Stimulated activated CD4-positive, alpha-beta T cell treated with anti-CD3 and anti-CD28 coated beads, TNF-alpha, amount 100 ng/mL, for 48 hours (primary cell): ENCODE measurements around the gene ZNF408.

Source experiments
- DNase-seq, 3 donors: peaks; one replicate each; pipeline ENCODE4 v3.0.0-alpha.2; 2020; ENCODE audit warnings: low read depth in 3 of 3

The ZNF408 gene

DNA sequence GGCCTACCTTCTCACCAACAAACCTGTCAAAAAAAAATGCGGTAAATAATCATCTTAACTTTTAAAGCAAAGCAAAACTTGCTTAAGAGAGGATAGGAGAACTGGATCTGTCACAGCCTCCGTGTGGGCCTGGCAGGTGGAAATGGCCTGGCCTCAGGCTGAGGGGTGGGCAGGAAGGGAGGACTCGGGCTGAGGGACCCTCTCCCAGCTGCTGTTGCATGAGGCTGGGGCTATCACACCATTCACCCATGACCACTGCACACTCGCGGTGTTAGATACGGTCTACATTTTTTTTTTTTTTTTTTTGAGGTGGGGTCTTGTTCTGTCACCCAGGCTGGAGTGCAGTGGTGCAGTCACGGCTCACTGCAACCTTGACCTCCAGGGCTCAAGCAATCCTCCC is 24.9 kb upstream of the ZNF408 start:
- DNase-seq = no peak

DNA sequence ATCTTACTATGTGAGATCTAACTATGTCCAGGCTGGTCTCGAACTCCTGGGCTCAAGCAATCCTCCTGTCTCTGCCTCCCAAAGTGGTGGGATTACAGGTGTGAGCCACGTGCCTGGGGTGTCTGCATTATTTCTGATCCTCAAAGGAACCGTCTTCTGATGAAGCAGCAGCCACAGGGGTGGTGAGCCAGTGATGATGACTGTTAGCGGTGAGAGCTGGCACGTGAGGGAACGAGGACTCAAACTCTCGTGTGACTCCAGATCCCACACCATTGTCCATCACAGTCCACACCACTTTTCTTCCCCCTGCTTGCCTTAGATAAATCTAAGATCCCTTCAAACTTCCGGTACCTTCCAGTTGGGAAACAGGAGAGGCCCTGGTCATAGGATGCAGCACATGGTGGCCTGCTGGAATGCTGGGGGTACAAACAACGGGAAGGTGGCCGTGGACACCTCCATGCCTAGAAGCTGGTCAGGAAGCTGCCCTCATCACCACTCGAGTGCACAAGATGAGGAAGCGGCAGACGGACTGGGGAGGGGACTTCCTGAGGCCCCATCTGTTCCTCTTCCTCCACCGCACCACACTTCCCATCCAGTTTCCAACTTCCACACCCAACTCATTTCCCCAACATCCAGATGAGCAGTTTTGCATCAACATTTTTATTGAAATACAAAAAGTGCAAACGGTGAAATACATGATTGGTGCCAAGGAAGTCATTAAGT is 24.2 kb upstream of the ZNF408 start:
- DNase-seq = no peak

DNA sequence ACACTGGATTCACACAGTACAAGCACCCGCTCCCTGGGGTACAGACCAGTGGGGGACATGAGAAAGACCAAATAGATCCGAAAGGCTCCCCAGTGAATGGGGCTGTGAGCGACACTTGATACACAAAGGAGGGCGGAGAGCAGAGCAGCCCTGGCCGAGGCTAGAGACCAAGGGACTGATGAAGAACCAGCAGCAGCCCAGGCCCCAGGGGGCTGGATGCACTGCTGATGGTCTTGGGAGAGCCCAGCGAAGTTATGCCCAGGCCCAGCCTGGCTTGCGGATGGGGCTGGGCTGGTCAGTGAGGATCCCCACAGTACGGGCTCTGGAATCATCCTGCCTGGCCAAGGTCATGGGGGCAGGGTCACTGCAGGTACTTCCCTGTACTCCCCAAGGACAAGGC is 23.7 kb upstream of the ZNF408 start:
- DNase-seq = no peak

DNA sequence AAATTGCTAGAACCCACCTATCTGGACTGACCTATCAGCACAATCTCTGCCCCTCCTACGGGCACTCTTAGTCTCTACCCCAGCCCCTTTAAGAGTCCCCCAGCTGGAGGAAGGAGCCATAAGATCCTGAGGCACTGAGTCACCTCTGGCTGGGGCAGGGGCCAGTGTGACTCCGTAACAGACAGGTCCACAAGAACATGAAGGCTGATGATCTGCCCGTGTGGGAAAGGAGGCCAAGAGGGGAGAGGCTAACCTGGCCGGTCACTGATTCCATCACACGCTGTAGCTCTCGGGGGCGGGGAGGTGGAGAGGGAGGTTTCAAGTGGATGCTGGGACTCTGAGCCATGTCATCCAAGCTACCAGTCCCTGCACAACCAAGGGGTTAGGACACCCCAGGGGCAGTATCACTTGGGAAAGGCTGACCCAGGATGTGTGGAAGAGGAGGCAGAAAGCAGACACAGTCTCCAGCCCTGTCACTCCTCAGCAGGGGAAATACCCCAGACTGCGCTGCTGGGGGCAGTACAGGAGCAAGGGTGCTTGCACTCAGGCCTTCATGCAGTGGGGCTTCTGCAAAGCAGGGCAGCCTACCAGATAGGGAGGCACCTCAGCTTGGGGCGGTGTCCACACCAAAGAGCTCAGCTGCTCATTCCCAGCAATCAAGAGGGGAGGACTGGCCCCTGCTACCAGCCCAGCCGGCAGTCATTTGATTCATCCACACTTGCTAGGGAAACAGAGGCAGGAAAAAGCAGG is 22.7 kb upstream of the ZNF408 start:
- no peak for DNase-seq

DNA sequence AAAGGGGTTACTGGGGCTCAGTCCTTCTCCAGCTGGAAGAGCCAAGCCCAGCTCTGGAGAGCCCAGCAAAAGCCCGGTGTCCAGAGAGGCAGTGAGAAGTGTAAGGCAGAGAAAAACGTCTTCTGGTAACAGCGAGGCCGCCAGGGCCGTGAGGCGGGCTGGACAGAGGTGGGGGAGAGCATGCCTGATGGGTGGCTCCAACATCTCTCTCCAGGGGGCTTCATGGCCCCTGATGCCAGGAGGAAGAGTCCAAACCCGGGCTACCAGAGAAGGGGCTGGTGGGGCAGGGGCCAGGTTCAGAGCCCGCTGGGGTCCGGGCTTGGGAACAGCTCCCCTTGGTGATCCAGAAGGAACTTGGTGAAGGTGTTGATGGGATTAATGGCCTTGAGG is 22.1 kb upstream of the ZNF408 start:
- DNase-seq = no peak

DNA sequence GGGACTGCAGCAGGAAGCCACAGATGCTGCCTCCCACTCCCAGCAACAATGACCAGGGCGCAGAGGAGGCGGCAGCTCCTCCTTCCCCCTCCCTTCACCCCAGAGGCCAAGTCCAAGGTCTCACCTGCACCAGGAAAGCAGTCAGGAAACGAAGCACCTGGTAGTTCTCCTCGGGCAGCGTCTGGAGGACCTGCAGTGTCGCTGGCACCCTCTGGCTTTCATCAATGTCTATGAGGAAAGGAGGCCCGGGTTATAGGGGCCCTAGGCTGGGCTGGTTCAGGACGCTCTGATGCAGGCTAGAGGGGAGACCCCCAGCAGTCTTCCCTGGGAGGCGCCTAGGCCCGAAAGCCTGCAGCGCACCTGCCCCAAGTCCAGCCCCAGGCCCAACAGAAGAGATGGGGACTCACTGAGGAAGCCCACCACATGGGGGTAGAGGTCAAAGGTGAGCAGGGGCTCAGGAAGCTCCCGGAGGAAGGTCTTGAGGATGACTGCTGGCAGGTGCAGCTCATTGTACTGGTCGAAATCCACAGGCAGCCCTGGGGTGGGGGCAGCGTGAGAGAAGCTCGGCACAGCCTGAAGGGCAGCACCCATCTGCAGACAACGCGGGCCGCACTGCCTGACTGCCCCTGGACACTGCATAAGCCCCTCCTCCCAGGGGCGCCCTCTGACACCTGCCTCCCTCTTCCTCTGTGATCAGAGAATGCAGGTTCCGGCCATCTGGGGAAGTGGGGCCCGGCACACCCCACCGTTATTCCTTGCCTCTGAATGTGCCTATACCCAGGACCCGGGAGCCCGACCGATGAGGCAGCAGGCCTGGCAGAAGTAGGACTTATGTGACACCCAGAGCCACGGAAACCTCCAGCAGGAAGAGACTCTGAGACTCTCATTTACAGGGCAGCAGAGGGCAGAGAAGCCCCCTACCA is 21.3 kb upstream of the ZNF408 start:
- DNase-seq = no peak

DNA sequence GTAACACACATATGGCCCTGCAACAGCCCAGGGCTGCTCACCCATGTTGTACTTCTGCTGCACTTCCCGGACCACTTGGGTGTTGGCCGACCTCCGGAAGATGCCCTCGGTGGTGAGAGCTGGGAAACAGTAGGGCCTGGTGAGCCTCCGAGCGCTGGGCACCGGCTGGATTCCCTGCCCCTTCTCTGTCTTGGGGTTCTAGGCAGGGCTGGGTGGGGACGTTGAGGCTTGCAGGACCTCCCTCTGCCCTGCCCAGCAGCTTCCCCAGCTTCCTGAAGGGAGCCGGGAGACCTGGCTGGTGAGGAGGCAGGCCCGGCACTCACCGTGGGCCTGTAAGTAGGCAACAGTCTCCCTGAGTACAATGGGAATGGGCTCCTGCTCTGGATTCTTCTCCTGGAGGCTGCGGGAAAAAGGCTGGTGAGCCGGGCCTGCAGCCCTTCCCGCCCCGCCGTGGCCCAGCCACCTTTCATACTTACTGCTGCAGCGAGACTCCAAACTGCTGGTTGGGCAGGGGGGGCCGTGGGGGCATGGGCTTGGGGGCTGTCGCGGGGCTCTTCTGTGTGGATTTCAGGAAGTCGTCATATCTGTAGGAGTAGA is 20.6 kb upstream of the ZNF408 start:
- DNase-seq = no peak

DNA sequence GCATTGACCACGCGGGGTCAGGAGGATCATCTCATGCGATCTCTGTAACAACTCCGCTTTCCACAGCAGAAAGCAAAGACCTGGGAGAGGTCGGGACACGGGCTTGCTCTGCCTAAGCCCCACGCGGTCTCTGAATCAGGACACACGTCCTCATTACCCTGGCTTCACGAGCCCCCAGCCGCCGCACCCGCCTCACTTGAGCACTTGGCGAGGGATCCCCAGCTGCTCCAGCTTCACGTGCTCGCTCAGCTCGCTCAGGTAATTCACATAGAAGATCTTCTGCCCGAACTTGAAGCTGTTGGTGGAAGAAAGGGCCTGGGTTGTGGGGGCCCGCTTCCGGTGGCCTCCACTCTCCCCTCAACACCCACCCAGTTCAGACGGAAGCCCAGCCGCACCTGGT is 20.0 kb upstream of the ZNF408 start:
- no peak for DNase-seq

DNA sequence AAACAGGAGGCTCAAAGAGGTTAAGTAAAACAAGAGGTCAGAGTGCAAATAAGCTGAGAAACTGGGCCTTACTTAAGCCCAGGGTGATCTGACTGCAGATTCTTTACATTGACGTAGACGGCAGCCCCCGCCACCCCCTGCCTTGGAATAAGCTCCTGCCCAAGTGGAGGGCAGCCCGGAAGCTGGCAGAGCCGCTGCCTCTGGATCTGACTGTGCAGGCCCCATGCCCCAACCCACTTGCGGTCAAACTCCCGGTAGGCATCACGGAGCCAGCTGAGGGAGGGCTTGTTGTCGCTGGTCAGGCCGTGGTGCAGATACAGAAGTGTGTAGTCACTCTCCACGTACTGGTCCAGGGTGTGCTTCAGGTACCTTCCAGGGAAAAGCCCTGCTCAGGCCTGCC is 19.0 kb upstream of the ZNF408 start:
- DNase-seq = no peak

DNA sequence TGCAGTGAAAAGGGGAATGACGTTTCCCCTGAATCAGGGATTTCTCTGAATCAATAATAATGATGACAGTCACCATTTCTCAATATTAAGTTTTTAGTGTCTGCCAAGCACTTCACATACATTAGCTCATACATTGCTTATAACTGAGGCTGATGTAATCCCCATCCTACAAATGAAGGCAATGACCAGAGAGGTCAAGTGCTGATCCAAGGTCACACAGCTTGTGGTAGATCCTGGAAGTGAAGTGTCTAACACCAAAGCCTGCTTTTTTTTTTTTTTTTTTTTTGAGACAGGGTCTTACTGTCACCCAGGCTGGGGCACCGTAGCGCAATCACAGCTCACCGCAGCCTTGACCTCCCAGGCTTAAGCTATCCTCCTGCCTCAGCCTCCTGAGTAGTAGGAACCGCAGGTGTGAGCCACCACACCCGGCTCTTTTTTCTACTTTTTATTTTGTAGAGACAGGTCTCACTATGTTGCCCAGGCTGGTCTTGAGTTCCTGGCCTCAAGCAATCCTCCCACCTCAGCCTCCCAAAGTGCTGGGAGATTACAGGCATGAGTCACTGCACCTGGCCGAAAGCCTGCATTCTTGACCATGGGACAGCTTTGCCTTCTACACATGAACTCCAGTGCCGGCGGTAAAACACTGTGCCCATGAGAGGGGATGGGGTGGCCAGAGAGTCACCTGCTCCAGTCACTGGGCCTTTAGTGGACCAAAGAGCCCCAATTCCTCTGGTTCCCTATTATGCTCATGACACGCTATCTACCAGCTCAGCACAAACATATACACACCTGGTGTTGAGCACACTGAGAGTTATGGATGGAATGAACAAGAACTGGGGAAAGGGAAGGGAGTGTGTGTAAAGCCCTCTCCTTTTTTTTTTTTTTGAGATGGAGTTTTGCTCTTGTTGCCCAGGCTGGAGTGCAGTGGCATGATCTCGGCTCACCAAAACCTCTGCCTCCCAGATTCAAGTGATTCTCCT is 17.8 kb upstream of the ZNF408 start:
- DNase-seq = no peak

DNA sequence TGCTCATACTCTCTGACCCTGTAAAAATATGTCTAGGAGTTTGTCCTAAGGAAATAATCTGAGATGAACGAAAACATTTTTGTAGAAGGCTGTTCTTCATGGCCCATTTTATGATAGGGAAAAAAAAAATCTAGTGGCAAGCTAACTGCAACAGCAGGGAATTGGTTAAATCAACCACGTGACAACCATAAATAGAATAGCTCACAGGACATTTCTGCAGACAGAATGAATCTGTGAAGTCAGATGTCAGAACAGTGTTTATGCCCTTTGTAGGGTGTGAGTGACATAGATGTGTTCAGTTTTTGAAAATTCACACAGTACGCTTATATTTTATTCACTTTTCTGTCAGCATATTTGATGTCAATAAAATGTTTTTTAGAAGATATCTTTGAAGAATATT is 16.5 kb upstream of the ZNF408 start:
- DNase-seq = no peak

DNA sequence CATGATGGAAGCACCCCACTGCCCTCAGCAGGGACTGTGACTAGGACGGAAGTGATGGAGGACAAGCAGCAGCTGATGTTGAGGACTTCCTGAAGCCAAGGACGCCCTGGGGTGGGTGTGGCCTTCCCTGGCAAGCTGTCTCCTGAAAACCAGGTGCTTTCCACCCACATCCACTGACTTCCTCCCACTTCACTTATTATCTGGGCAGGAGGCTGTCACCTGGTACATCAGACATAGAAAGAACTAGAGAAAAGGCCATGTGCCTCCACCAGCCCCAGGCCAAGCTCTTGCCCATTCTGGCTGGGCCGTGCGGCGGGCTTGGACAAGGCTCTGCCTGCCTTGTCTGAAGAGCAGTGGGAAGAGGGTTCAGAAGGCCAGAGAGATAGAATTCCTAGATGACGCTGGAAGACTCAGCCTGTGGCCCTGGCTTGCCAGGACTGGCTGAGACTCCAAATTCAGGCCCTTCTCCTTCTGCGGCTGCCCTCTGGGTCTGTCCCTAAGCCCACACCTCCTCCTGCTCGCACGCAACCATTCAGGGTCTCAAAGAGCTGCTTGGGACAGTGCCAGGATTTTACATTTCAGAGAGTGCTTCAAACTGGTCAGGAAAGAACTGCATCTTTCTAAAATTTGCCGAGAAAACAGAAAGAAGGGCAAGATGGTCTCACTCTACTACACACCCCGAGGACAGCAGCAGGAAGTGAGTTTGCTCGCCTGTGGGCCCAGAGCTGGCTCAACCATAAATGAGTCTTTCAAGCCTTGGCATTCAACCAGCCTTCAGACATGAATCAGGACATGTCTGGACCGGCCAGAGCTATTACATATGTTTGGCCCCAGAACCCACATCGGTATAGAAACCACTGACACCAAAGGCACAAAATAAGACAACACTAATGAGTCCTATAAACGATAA is 13.7 kb upstream of the ZNF408 start:
- DNase-seq = no peak

DNA sequence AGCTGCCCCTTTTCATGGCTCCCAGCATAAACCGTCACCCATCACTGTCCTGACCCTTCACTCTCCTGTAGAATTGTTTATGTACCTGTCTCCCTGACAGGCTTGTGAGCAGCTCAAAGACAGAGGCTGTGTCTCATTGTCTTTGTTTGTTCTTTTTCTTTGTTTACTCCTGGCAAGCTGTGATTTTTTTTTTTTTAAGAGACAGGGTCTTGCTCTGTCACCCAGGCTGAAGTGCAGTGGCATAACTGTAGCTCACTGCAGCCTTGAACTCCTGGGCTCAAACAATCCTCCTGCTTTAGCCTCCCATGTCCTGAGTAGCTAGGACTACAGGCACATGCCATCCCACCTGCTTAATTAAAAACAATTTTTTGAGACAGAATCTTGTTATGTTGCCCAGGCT is 10.1 kb upstream of the ZNF408 start:
- DNase-seq = no peak

DNA sequence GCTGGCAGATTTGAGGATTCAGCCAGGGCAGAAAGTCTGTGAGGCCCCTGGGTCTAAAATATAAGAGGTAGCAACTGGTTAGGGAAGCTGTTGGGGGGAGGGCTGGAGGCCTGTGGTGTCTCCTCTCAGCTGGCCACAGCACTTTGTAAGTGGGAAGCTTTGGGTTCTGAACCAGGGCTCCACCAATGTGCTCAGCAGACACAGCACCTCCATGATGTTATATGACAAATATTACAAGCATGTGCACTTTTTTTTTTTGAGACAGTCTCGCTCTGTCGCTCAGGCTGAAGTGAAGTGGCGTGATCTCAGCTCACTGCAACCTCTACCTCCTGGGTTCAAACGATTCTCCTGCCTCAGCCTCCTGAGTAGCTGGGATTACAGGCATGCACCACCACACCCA is 8.4 kb upstream of the ZNF408 start:
- no peak for DNase-seq

DNA sequence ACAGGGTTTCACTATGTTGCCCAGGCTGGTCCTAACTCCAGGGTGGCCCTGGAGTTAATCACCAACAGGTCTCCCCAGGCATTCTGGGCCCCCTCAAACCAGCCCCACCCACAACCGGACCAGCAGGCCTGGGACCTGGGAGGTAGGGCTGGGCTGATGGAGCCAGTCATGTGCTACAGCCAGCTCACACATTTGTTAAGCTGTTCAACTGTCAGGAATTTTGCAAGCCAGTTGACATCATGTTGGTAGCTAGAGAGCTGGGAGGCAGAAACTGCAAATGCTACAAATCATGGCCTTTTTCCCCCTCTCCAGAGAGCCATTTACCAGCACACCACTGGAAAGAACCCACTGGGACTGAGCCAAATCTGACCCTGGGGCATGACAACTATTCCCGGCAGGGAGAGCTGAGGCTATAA is 7.2 kb upstream of the ZNF408 start:
- DNase-seq = no peak

DNA sequence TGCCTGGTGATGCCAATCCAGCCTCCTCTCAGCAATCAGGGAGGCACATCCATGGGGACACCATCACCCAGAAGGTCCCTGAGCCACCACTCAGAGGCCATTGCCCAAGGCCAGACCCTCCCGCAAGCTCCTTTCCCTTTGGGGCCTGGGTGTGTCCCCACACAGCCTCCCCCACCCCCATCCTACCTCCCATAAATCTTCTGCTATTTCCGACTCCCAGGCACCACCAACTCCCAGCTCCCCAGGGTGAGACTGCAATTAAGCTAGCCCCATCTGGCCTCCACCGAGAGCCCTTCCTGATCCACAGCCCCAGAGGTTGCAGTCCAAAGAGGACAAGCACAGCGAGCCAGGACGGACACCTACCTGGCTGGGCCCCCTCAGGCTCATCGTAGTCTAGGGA is 6.8 kb upstream of the ZNF408 start:
- DNase-seq = no peak

DNA sequence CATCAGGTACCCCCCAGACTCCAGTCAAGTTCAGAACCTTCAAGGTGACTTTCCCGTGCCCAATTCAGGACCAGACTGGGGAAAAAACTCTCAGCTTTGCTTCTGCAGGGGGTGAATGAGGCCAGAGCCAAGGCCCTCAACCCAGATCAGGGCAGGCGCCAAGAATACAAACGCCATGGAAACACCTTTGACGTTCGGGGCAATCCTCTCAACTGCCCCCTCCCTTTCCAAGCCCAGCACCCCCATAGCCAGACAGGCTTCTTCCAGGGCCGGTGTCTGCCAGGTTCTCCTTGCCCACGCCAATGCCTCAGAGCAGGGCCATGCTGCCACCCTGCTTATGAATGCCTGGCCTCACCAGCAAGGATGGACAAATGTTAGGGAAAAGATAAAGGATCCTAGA is 6.2 kb upstream of the ZNF408 start:
- DNase-seq = no peak

DNA sequence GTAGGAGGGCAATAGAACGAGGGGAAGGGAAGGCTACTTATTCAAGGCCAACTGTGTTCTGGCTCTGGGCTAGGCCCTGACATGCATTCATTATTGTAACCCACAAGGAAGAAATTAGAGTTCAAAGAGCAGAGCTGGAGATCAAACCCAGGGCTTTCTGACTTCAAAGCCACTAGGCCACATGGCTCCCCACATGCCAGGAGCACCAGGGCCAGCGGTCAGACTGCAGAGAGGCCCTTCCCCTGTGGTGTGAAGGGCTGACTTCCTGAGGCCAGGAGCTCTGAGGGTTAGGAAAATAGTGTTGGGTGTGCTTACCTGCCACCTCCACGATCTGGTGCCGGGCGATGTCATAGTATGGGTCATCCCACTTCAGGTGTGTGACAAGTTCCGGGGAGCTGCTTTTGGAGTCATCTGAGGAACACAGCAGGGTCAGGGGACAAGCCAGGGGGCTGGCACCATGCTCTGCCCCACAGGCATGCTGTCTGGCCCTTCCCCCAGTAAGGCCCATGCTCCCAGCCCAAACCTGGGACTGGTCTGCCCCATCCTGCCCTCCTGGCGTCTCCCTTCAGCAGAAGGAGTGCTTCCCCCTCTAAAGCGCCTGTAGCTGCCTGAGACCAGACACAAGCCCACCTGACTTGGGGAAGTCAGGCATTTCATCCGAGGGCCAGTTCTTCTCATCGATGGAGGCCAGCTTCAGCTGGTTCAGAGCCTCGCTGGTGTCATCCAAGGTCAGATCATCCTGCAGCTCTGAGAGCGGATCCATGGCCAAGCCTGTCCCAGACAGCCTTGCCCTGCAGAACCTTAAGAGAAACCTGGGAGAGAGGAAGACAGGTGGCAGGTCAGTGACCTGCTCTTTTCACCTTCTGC is 5.3 kb upstream of the ZNF408 start:
- DNase-seq = no peak

DNA sequence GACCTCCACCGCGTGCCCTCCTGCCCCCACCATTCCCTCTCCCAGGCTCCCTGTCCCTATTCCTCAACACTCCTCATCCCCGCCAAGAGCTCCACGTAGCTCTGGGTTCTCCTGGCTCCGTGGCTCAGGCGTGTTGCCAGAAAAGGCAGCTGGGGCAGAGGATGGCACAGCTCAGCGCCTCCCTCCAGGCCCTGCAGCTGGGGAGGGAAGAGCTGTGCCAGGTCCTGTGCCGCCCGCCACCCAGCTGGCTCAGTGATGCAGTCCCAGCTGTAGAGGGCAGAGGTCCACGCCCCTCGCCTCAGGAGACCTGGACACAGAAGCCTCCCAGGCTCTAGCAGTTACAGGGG is 4.6 kb upstream of the ZNF408 start:
- no peak for DNase-seq
